Islet precursor cell (in vitro differentiated cells): Measurements from ENCODE around the gene PUS3.
"Not testable (repeated sequence)": the region's sequence is repeated elsewhere in the genome, so short reads cannot be mapped to it uniquely, and the experiment has no call there.

Experiments used
- DNase-seq: peaks from one replicate; pipeline ENCODE4 v3.0.0-alpha.2; 2018

The PUS3 gene

GRCh38 chr11:125916683-125917347, 13.8 kb upstream of the PUS3 start:
- DNase-seq, result no peak

- DNase-seq, result not testable (repeated sequence)
These were observed 11.6 kb upstream of the PUS3 start for GRCh38 chr11:125914601-125915000.

- no peak for DNase-seq
These were observed 7.3 kb upstream of the PUS3 start for GRCh38 chr11:125910226-125910849.

- no peak for DNase-seq
These were observed 1.7 kb upstream of the PUS3 start for GRCh38 chr11:125904678-125905077.

- DNase-seq, result peak; percentile 69
These were observed 979 bp upstream of the PUS3 start, which contains the start of gene DDX25 for GRCh38 chr11:125903711-125904659. TSS of gene DDX25 (plus strand) at chr11:125904508. CDS start at chr11:125904518, 10 bp downstream.

- DNase-seq, result no peak
These were observed 604 bp downstream of the PUS3 start for GRCh38 chr11:125902277-125902926.

- DNase-seq, result no peak
These were observed 1.1 kb downstream of the PUS3 start for GRCh38 chr11:125901872-125902271.

- DNase-seq, result no peak
These were observed 10.0 kb downstream of the PUS3 start for GRCh38 chr11:125892994-125893393.

GRCh38 chr11:125892071-125892470, 10.9 kb downstream of the PUS3 start:
- no peak for DNase-seq

- DNase-seq, result no peak
These were observed 12.4 kb downstream of the PUS3 start for GRCh38 chr11:125890447-125891100.

- DNase-seq, result peak; percentile 97
These were observed 15.4 kb downstream of the PUS3 start, which contains the start of gene HYLS1 for GRCh38 chr11:125887373-125888324. TSS of gene HYLS1 (plus strand) at chr11:125887668. CDS start at chr11:125899369, 11,701 bp downstream.

- no peak for DNase-seq
These were observed 16.0 kb downstream of the PUS3 start for GRCh38 chr11:125886997-125887372.

GRCh38 chr11:125883375-125883774, 19.6 kb downstream of the PUS3 start:
- DNase-seq, result no peak

GRCh38 chr11:125881291-125881690, 21.7 kb downstream of the PUS3 start:
- DNase-seq, result no peak

GRCh38 chr11:125874556-125875124, 28.4 kb downstream of the PUS3 start:
- DNase-seq, result peak; percentile 77

- no peak for DNase-seq
These were observed 29.0 kb downstream of the PUS3 start for GRCh38 chr11:125873881-125874555.

- DNase-seq, result peak; percentile 65
These were observed 30.9 kb downstream of the PUS3 start for GRCh38 chr11:125872138-125872491.

GRCh38 chr11:125871391-125872137, 31.4 kb downstream of the PUS3 start:
- peak; percentile 78 for DNase-seq

- DNase-seq, result no peak
These were observed 33.5 kb downstream of the PUS3 start for GRCh38 chr11:125869521-125869920.
